K562 (cell line): Measurements from ENCODE around the gene BLVRA. TPM values are rescaled to one million over a fixed set of nuclear protein-coding genes. Genes with fewer than 3 reads are reported as not detected.

Experiments used
- CEBPB ChIP-seq: fragments of 450-650 bp; IDR thresholded peaks from 2 replicates; pipeline ENCODE4 v1.6.1; 2016; ENCODE audit warnings: missing genetic modification characterization, missing compliant biosample characterization
- CHD4 ChIP-seq: fragments of 200-600 bp; sonication (generic); IDR thresholded peaks from 3 replicates; pipeline ENCODE4 v1.6.1; 2012; ENCODE audit warnings: low read depth, mild to moderate bottlenecking, mixed read lengths, low read length, inconsistent platforms; ENCODE audit not compliant: insufficient read depth, insufficient replicate concordance, poor library complexity, severe bottlenecking
- CREB3 ChIP-seq: fragments of 450-650 bp; conservative IDR thresholded peaks from 2 replicates; pipeline ENCODE4 v1.6.1; 2016; ENCODE audit warnings: missing genetic modification characterization, low read depth, mild to moderate bottlenecking, missing compliant biosample characterization, moderate library complexity
- ELF2 ChIP-seq: fragments of 250-450 bp; sonication (Bioruptor Pico); IDR thresholded peaks from 2 replicates; pipeline ENCODE4 v1.5.0; 2021; ENCODE audit warnings: mild to moderate bottlenecking
- HNRNPLL ChIP-seq: fragments of 200-400 bp; formaldehyde crosslinking; IDR thresholded peaks from 2 replicates; pipeline ENCODE4 v1.6.1; 2017; ENCODE audit warnings: low read length, low read depth, mild to moderate bottlenecking; ENCODE audit not compliant: poor library complexity, severe bottlenecking
- HOXB6 ChIP-seq: fragments of 250-450 bp; sonication (Bioruptor Pico); IDR thresholded peaks from 2 replicates; pipeline ENCODE4 v1.5.1; 2022; ENCODE audit warnings: mild to moderate bottlenecking, borderline replicate concordance
- LCOR ChIP-seq: sonication (generic); formaldehyde crosslinking; IDR thresholded peaks from 2 replicates; pipeline ENCODE4 v1.8.0; 2022; ENCODE audit warnings: mild to moderate bottlenecking, missing genetic modification reagents
- MEIS2 ChIP-seq: fragments of 450-650 bp; IDR thresholded peaks from 2 replicates; pipeline ENCODE4 v1.6.1; 2014; ENCODE audit warnings: mild to moderate bottlenecking; ENCODE audit not compliant: partially characterized antibody
- PHB ChIP-seq: fragments of 250-450 bp; sonication (Bioruptor Pico); IDR thresholded peaks from 2 replicates; pipeline ENCODE4 v1.5.0; 2021
- RBBP5 ChIP-seq: fragments of 200-600 bp; sonication (generic); IDR thresholded peaks from 2 replicates; pipeline ENCODE4 v1.6.1; 2012; ENCODE audit warnings: borderline replicate concordance, mild to moderate bottlenecking, low read length, control low read depth, inconsistent platforms; ENCODE audit not compliant: insufficient read depth, poor library complexity, severe bottlenecking
- RBM15 ChIP-seq: fragments of 200-400 bp; formaldehyde crosslinking; IDR thresholded peaks from 2 replicates; pipeline ENCODE4 v1.6.1; 2018; ENCODE audit warnings: mild to moderate bottlenecking, low read length, moderate library complexity; ENCODE audit not compliant: insufficient read depth
- RFX5 ChIP-seq: IDR thresholded peaks from 2 replicates; pipeline ENCODE4 v1.6.1; 2011; ENCODE audit warnings: low read depth, mild to moderate bottlenecking, improper control_type of control experiment, low read length
- THAP7 ChIP-seq: fragments of 250-450 bp; sonication (Bioruptor Pico); IDR thresholded peaks from 2 replicates; pipeline ENCODE4 v1.5.0; 2021
- VEZF1 ChIP-seq: fragments of 200-800 bp; sonication (Bioruptor generic); IDR thresholded peaks from 2 replicates; pipeline ENCODE4 v1.6.1; 2017; ENCODE audit warnings: missing genetic modification characterization, missing compliant biosample characterization
- YY1 ChIP-seq, 3 experiments: IDR thresholded peaks; 2 replicates each; pipeline ENCODE4 v1.6.1; 2011; ENCODE audit warnings: low read length in 2 of 3, mild to moderate bottlenecking in 2 of 3, moderate library complexity in 2 of 3, borderline replicate concordance in 1 of 3, control low read depth in 1 of 3, low read depth in 1 of 3; ENCODE audit not compliant: insufficient read depth in 3 of 3, insufficient replicate concordance in 2 of 3, control insufficient read depth in 1 of 3, insufficient read length in 1 of 3; ENCODE audit errors: extremely low read depth in 1 of 3
- ZFP1 ChIP-seq: fragments of 450-650 bp; formaldehyde crosslinking; IDR thresholded peaks from 2 replicates; pipeline ENCODE4 v1.4.0; 2020; ENCODE audit warnings: mild to moderate bottlenecking, mixed read lengths
- ZFX ChIP-seq: sonication (generic); formaldehyde crosslinking; IDR thresholded peaks from 2 replicates; pipeline ENCODE4 v1.8.0; 2022; ENCODE audit warnings: mild to moderate bottlenecking, missing genetic modification reagents, moderate library complexity
- ZNF197 ChIP-seq: fragments of 200-800 bp; sonication (Bioruptor generic); IDR thresholded peaks from 2 replicates; pipeline ENCODE4 v1.6.1; 2016; ENCODE audit warnings: low read depth, missing genetic modification characterization, missing compliant biosample characterization
- ZNF518B ChIP-seq: fragments of 250-450 bp; sonication (Bioruptor Pico); IDR thresholded peaks from 2 replicates; pipeline ENCODE4 v1.5.0; 2021; ENCODE audit warnings: mild to moderate bottlenecking, moderate library complexity
- ZNF707 ChIP-seq: fragments of 250-450 bp; sonication (Bioruptor Pico); conservative IDR thresholded peaks from 2 replicates; pipeline ENCODE4 v1.8.0; 2022; ENCODE audit warnings: inconsistent platforms, mild to moderate bottlenecking, moderate library complexity
- polyA plus RNA-seq, 8 experiments: library from polyadenylated mRNA; depleted of rRNA in 4 of 8; stranded (reverse) in 5 of 8; unstranded in 3 of 8; fragments of >200 nt; fragmentation: Nextera tagmentation in 2 of 8; fragmentation: Illumina TruSeq in 1 of 8; extraction: Ambion mirVana in 2 of 8; extraction: Trizol in 1 of 8; gene quantifications; 2 replicates each; pipeline versions ENCODE4 v1.2.1 to v1.2.3, GENCODE V29; 2011 to 2014; ENCODE audit warnings: inconsistent platforms in 1 of 8, missing spikeins in 1 of 8
- total RNA-seq, 7 experiments: library from RNA; depleted of rRNA in 6 of 7; stranded (reverse); fragments of >200 nt in 6 of 7; fragmentation: Illumina TruSeq in 2 of 7; extraction: Trizol in 2 of 7; gene quantifications; 2 replicates each; pipeline versions ENCODE4 v1.2.1 to v1.2.3, GENCODE V29; 2011 to 2021; ENCODE audit warnings: low replicate concordance in 1 of 7

Gene BLVRA
- total and polyA plus RNA-seq, 9 of the 15 experiments (the other 6 are each of a cell fraction or from before 2014, with no cell fraction given): 48.5 to 147 (median 61.5) TPM

- TF ChIP-seq ZNF518B (CRISPR knock-in tag) (no peak), CHD4 (no peak), MEIS2 (peak; percentile 14), ZFX (CRISPR knock-in tag) (no peak), LCOR (CRISPR knock-in tag) (no peak), CEBPB (tag) (peak; percentile 85), HNRNPLL (no peak), VEZF1 (CRISPR knock-in tag) (0 out of 2 replicates have a peak, but pooled peaks have one; percentile 5), ZNF197 (CRISPR knock-in tag) (no peak), HOXB6 (CRISPR knock-in tag) (no peak), ZFP1 (CRISPR knock-in tag) (no peak), ELF2 (CRISPR knock-in tag) (no peak), THAP7 (CRISPR knock-in tag) (no peak), CREB3 (no peak), RBM15 (no peak), RFX5 (no peak), RBBP5 (peak; percentile 60), YY1 (IDR thresholded peaks at IDR 0.05; ENCODE audit: borderline replicate concordance in 1 of 3, control insufficient read depth in 1 of 3, extremely low read depth in 1 of 3, insufficient read depth in 3 of 3, insufficient read length in 1 of 3, insufficient replicate concordance in 2 of 3, low read depth in 1 of 3, low read length in 2 of 3) (no peak), ZNF707 (no peak), PHB (CRISPR knock-in tag) (no peak)
These were observed 6.5 kb downstream of the BLVRA start (continued) for GRCh38 chr7:43764807-43765491.
